NCI-H82 treated with DMSO at 0.1 percent for 48 hours (cell line): ENCODE data around the gene RAPGEF5.

Experiments
- DNase-seq: peaks from one replicate; lab custom pipeline; 2025; ENCODE audit not compliant: unreplicated experiment; lab: John Stamatoyannopoulos, UW

RAPGEF5 gene

GRCh38 chr7:22269963-22270362 lies 87.0 kb downstream of the RAPGEF5 start:
- no peak for DNase-seq

DNA sequence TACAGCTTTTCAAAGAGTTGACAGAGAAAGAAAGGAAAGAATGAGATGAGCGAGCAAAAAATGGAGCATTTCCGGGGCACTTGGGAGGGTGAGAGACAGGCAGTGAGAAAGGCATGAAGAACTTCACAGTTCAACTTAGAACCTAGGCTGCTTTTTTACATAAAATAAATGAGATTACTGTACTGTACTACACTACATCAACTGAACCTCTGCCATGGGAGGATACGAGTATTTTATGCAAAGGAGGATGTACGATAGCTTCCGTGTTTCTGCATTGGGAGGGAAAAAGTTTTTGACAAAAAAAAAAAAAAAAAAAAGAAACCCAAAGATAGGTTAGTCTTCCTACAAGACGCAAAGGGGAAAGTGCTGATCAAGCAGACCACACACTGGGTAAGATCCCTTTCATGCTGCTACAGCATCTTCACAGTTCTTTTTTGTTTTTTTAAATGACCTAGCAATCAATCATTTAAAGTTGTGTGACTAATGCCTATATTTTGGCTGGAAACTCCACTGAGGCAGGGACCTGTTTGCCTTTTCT lies 88.0 kb downstream of the RAPGEF5 start:
- DNase-seq = no peak

DNA sequence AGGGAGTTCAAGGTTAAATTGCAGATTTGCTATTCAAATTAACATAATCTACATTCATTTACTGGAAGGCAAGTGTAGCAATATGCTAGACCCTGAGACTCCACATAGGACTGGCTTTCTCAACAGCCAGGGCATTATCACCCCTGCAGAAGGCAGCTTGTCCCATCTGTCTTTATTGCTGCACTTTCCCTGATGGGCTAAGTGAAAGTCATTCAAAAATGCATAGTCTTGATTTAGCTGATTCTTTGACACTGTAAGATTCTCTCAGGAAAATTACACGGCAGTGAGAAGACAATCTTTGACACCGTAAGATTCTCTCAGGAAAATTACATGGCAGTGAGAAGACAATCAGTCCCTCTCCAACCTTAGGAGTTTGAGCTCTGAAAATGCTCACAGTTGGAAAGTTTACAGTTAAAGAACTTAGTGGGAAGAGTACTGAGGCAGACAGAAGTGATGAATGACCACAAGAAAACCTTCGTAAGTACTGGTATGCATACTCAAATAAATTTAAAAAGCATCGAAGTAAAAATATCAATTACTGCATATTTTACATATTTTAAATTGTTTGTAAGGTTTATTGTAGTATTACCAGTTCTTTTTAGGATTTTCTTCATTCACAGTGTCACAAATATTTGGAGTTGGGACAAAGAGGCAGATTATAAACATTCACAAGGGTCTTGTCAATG lies 88.9 kb downstream of the RAPGEF5 start:
- DNase-seq = no peak

DNA sequence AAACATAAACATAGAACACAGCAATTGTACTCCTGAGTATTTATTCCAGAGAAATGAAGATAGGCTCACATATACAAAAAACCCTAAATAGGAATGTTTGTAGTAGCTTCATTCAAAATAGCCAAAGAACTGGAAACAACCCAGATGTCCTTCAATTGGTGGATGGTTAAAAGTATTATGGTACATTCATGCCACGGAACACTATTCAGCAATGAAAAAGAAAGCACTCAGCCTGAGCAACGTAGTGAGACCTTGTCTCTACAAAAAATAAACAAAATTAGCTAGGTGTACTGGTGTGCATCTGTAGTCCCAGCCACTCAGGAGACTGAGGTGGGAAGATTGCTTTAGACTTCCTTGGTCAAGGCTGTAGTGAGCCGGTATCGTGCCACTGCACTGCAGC lies 94.4 kb downstream of the RAPGEF5 start:
- DNase-seq = no peak

DNA sequence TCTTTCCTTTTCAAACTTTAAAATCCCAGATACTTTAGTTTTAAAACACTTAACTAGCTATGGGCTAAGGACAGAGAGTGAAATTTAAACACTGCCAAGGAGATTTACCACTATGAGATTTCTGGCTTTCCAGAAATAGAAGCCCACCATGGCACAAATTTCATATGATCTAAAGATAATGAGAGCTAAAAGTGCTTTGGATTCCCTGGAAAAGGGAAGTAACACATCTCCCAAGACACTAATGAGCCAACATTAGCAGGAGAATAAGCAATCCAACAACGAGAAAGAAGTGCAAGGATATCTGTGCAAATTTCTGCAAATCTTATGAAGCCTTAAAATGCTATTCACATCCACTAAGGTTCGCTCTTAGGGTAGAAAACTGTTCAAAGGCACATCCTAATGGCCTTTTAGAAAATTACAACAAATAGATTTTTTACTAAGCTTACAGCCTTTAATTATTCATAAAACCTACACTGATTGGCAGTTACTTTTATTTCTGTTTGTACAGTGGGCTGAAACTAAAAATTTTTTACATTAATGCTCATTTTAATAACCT lies 100.3 kb downstream of the RAPGEF5 start:
- no peak for DNase-seq

DNA sequence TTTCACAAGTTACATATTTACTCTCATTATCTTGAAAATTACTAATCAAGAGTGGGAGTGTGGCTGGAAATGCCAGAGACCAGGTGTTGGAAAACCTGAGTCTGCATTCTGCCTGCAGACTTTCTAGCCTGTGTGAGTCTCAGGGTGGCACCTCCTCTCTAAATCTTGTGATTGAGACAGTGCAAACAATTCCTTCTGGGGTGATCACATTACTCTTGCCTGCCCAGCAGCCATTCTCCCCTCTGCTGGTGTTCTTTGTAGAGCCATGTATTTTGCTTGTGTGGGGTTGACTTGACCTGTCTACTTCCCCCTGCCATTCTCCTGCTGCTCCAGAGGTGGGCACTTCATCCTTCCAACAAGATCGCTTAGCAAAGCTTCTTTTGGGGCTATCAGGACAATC lies 101.1 kb downstream of the RAPGEF5 start:
- no peak for DNase-seq

GRCh38 chr7:22255342-22255741 lies 101.6 kb downstream of the RAPGEF5 start:
- no peak for DNase-seq

- DNase-seq = no peak
Measured at GRCh38 chr7:22252936-22253536, 103.9 kb downstream of the RAPGEF5 start.

DNA sequence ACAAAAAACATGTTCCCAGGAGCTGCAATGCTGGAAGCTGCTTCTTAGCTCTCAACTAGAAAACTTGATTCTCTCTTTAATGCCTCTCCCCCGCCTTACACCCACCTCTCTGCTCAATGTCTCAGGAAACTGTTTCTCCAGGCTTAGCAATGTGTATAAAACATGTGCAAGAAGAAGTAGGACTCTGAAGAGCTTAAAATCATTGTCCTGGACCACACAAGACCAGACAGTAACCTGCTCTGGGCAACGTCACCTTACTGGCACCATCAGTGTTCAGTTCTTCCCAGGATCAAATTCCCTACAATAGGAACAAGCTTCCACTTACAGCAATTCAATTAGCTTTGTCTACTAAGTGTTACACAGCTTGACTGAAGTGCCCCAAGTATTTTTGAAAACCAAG lies 104.9 kb downstream of the RAPGEF5 start:
- peak; percentile 21 for DNase-seq

GRCh38 chr7:22251281-22251680 lies 105.7 kb downstream of the RAPGEF5 start:
- no peak for DNase-seq

GRCh38 chr7:22250390-22250789 lies 106.6 kb downstream of the RAPGEF5 start:
- DNase-seq = no peak

GRCh38 chr7:22248111-22248809 lies 108.7 kb downstream of the RAPGEF5 start:
- DNase-seq = peak; percentile 78

GRCh38 chr7:22241805-22242390 lies 115.1 kb downstream of the RAPGEF5 start:
- no peak for DNase-seq

- no peak for DNase-seq
Measured at GRCh38 chr7:22240904-22241571, 115.9 kb downstream of the RAPGEF5 start.

DNA sequence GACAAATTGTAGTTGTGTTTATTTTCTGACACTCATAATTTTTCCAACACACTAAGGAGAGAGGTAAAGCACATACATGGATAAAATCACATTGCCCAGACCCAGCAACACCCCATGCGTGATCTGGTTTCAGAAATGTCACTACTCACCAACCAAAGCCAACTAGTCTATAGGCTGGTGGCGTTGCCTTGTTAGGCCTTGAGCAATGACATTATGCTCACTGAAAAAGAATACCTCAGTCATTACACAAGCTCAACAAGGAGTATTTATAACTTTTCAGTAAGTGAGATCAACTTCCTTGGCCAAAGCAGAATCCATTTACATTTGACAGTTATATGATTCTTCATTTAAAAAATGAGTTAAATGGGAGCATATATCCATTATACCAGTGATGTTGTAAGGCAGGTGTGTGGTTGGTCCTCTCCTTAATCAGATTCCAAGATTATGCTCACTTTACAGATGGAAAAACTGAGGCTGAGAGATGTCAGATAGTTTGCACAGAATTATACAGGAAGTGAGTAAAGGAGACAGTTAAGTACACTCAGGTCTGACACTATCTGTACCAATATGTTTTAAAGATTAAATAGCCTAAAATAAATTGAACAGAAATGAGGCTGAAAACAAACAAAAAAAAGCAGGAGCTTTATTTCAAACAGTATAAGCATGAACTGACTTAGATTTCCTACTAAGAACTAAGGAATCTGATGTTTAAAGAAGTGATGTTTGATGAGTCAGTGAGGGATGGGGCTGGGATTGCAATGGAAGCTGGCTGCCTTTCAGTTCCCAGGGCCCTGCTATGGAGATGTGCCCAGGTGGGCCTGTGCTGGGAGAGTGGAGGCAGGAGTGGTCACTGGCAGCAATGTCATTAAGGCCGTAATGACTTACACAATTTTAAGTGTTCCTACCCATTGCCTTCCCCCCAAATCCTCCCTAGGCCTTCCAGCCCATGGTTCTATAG lies 118.3 kb downstream of the RAPGEF5 start:
- no peak for DNase-seq

DNA sequence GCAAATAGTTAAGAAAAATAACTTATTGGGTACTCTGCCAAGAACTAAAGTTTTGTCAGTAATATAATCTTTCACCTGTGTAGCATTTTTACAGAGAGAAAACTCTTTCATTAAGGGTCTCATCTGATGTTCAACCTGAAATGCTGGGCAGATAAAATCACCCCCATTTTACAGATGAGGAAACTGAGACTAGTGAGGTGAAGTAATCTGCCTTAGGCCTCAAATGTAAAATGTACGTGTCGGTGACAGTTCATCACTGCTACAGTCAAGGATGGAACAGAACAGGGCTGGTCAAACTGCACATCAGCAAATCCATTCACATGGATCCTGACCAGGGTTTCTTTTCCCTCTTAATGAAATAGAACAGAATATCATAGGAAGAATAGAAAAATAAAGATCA lies 121.8 kb downstream of the RAPGEF5 start:
- DNase-seq = no peak

- no peak for DNase-seq
Measured at GRCh38 chr7:22234227-22234626, 122.7 kb downstream of the RAPGEF5 start.

GRCh38 chr7:22231806-22232205 lies 125.1 kb downstream of the RAPGEF5 start:
- DNase-seq = no peak

DNA sequence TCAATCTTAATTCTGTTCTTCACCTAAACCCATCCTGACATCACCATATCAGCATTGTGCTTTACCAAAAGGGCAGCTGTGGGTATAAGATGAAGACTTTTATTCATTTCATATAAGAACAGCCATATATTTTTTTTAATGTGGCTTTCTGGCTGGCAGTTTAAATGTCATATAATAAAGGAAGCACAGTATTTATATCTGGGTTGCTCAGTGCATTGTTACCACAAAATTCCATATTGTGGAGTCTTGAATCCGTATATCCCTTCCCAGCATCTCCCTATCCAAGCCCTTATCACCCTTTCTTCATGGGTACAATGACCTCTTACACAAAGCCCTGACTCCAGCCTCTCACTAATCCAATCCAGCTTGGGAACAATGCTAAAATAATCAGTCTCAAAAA lies 125.8 kb downstream of the RAPGEF5 start:
- no peak for DNase-seq

- no peak for DNase-seq
Measured at GRCh38 chr7:22230238-22230637, 126.7 kb downstream of the RAPGEF5 start.
